Skin of body (tissue), 2 donors: ENCODE data around the gene BMS1. TPM values are rescaled to one million over a fixed set of nuclear protein-coding genes. Genes with fewer than 3 reads are reported as not detected.
A peak's percentile ranks its signal among the peaks of the same experiment; 100 is the strongest.
"Not testable (repeated sequence)": the region's sequence is repeated elsewhere in the genome, so short reads cannot be mapped to it uniquely, and the experiment has no call there.

Experiments
- DNase-seq: peaks from one replicate; lab custom pipeline; 2025; lab: John Stamatoyannopoulos, UW
- total RNA-seq: library from RNA; depleted of rRNA; stranded (reverse); fragments of >200 nt; gene quantifications from one replicate; pipeline ENCODE4 v1.2.3, GENCODE V29; 2014

The BMS1 gene
- total RNA-seq, 1 donor from 2014 or later, result 13.5 TPM

GRCh38 chr10:42866115-42866995, 83.8 kb downstream of the BMS1 start:
- DNase-seq, result no peak

- no peak for DNase-seq
Observed at GRCh38 chr10:42867571-42867970, 85.0 kb downstream of the BMS1 start.

GRCh38 chr10:42868530-42868929, 85.9 kb downstream of the BMS1 start:
- DNase-seq, result no peak

GRCh38 chr10:42869977-42870350, 87.4 kb downstream of the BMS1 start:
- DNase-seq, result no peak

GRCh38 chr10:42871138-42871641, 88.6 kb downstream of the BMS1 start:
- DNase-seq, result not testable (repeated sequence)

GRCh38 chr10:42871823-42872222, 89.2 kb downstream of the BMS1 start:
- DNase-seq, result no peak

GRCh38 chr10:42872865-42873435, 90.4 kb downstream of the BMS1 start:
- no peak for DNase-seq

GRCh38 chr10:42874713-42875387, 92.3 kb downstream of the BMS1 start:
- DNase-seq, result no peak

GRCh38 chr10:42875388-42875755, 92.8 kb downstream of the BMS1 start:
- DNase-seq, result no peak

- peak; percentile 50 for DNase-seq
Observed at GRCh38 chr10:42875798-42876341, 93.3 kb downstream of the BMS1 start.

- DNase-seq, result no peak
Observed at GRCh38 chr10:42876476-42876875, 93.9 kb downstream of the BMS1 start.

GRCh38 chr10:42876945-42877344, 94.3 kb downstream of the BMS1 start:
- no peak for DNase-seq

GRCh38 chr10:42877496-42878030, 95.0 kb downstream of the BMS1 start:
- DNase-seq, result no peak

GRCh38 chr10:42878134-42878820, 95.7 kb downstream of the BMS1 start:
- no peak for DNase-seq

- no peak for DNase-seq
Observed at GRCh38 chr10:42878821-42879195, 96.2 kb downstream of the BMS1 start.

- DNase-seq, result no peak
Observed at GRCh38 chr10:42879380-42880254, 97.0 kb downstream of the BMS1 start.

GRCh38 chr10:42880255-42880620, 97.6 kb downstream of the BMS1 start:
- DNase-seq, result no peak

- DNase-seq, result no peak
Observed at GRCh38 chr10:42882597-42882996, 100.0 kb downstream of the BMS1 start.
